HG03565 (cell line): Measurements from ENCODE around the gene TSPAN3.

Experiments used
- ATAC-seq: cut with Tn5 transposase; IDR thresholded peaks from one replicate; pipeline ENCODE4 v1.9.1; 2021; ENCODE audit warnings: mild to moderate bottlenecking, moderate library complexity; ENCODE audit not compliant: unreplicated experiment

TSPAN3 gene

DNA sequence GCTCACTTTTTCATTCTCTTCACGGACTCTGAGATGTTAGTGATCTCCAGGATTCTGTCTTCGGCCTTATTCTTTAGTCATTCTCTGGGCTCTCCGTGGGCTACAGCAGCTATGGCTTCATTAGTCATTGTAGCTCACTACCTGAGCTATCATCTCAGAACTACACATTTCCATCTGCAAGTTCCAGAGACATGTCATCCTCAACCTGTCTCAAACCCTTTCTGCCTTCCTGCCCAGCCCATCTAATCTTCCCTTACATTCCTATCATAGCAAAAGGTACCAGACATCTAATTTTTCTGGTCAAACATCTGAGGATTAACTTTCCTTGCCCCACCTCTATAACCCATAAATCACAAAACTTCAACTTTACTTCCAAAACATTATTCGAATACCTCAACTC is 13.2 kb downstream of the TSPAN3 start:
- ATAC-seq: no peak

DNA sequence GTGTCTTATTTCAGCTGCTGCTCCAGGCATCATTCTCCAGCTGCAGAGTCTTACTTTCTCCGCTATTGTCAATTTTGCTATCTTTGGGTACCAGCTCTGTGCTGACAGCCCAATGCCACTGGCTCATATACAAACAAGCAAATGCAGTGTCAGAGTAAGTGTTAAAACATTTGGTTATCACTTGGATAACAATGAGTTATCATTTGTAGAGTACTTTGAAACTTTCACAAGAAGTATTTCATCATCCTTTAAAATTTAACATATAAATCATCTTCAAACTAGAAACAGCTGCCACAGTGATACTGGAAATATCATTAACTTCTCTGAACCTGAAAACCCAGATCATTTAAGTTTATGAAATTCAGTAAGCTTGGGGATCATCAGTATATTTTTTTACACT is 13.8 kb downstream of the TSPAN3 start:
- ATAC-seq: no peak

GRCh38 chr15:77053709-77054108 is 17.2 kb downstream of the TSPAN3 start:
- no peak for ATAC-seq

- ATAC-seq: no peak
Measured at GRCh38 chr15:77052556-77052955, 18.4 kb downstream of the TSPAN3 start.

- no peak for ATAC-seq
Measured at GRCh38 chr15:77048135-77048876, 22.6 kb downstream of the TSPAN3 start.

GRCh38 chr15:77046704-77047412 is 24.1 kb downstream of the TSPAN3 start:
- no peak for ATAC-seq

DNA sequence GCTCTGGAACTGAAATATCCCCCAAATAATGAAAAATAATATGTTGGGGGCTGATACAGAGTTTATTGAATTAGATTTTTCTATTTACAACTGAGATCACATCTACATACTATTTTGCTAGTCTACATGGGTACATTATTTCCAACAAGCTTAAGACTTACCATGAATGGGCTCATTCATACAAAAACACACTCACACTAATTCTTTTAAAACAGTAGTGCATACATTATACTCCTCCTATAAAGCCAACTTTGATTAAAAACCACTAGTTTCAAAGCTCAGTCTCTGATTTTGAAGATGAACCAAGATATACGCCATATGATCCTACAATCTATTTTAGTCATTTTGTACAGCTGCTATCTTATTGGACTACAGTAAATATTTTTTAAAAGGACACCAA is 24.9 kb downstream of the TSPAN3 start:
- no peak for ATAC-seq

- ATAC-seq: no peak
Measured at GRCh38 chr15:77044228-77045042, 26.5 kb downstream of the TSPAN3 start.

- ATAC-seq: no peak
Measured at GRCh38 chr15:77042955-77043920, 27.7 kb downstream of the TSPAN3 start.

DNA sequence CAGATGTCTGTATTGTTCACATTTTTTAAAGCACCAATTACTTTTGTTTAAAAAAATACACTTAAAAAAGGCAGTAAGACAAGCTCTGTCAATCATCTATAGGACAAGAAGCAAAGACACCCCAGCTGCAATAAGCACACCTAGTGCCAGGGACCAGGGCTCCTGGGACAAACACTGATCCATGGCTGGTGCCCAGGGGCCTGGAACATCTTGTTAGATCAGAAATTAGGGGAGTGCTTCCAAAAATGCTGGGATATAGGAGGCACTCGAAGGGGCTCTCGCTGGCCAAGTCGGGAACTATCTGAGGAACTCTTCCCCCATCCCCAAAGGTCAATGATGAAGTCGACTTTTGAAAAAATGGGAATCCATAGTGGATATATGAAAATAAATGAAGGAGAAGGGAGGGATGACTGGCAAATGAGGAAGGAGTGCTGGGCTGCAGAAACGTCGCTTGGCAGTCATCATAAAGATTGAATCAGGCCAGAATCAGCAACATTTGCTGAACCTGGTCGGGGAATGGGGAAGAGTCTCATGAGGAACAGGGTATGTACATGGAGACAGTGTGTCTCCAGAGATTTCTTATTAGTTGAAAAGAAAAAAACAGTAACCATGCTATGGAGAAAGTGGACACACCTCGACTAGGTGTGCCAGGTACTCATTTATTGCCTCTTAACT is 28.5 kb downstream of the TSPAN3 start:
- ATAC-seq: no peak

GRCh38 chr15:77040673-77041072 is 30.2 kb downstream of the TSPAN3 start:
- no peak for ATAC-seq

DNA sequence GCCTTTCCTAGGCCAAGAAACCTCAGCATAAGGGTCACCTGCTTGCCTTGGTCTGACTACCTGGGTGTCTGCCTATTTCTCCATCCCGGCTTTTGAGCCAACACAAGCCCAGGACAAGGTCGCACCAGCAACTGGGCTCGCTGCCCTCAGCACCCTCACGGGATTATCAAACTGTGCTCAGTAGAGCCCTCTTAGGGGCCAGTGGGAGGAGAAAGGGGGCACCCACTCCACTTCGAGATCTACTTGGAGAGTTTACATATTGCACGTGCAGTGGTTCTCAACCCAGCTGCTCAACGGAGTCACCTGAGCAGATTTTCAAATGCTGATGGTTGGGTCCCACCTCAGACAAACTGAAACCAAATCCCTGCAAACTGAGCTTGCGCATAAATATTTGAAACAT is 31.1 kb downstream of the TSPAN3 start:
- no peak for ATAC-seq

GRCh38 chr15:77039217-77039533 is 31.7 kb downstream of the TSPAN3 start:
- no peak for ATAC-seq

GRCh38 chr15:77038312-77039216 is 32.3 kb downstream of the TSPAN3 start:
- no peak for ATAC-seq

GRCh38 chr15:77037388-77038209 is 33.3 kb downstream of the TSPAN3 start:
- ATAC-seq: no peak

- ATAC-seq: no peak
Measured at GRCh38 chr15:77036537-77037387, 34.1 kb downstream of the TSPAN3 start.

GRCh38 chr15:77035999-77036471 is 34.9 kb downstream of the TSPAN3 start:
- no peak for ATAC-seq
